ENCODE data around the gene MLIP.

GRCh38 chr6:54063228-54063539 lies 48.1 kb upstream of the MLIP start:
- TF ChIP-seq EZH2 (IDR thresholded peaks at IDR 0.05; ENCODE audit: insufficient read depth, poor library complexity, severe bottlenecking), result no peak
- TF ChIP-seq EZH2phosphoT487 (IDR thresholded peaks at IDR 0.05; ENCODE audit: insufficient read depth, low read depth), result no peak
